HepG2 (cell line): ENCODE measurements around the gene DCTN3. TPM values are rescaled to one million over a fixed set of nuclear protein-coding genes. Genes with fewer than 3 reads are reported as not detected.

Source experiments
- ATF7-NPFF ChIP-seq: sonication (generic); formaldehyde crosslinking; IDR thresholded peaks from 2 replicates; pipeline ENCODE4 v1.8.1; 2023; ENCODE audit warnings: mild to moderate bottlenecking, low read depth, missing genetic modification reagents, moderate library complexity
- CBFB ChIP-seq: sonication (generic); formaldehyde crosslinking; IDR thresholded peaks from 2 replicates; pipeline ENCODE4 v1.4.0; 2020; ENCODE audit warnings: missing genetic modification reagents
- CCDC6 ChIP-seq: sonication (generic); formaldehyde crosslinking; IDR thresholded peaks from 2 replicates; pipeline ENCODE4 v1.8.1; 2022; ENCODE audit warnings: mild to moderate bottlenecking, missing genetic modification reagents, moderate library complexity
- FOXP4 ChIP-seq: sonication (generic); formaldehyde crosslinking; IDR thresholded peaks from 2 replicates; pipeline ENCODE4 v1.4.0; 2020; ENCODE audit warnings: missing genetic modification reagents
- HIVEP1 ChIP-seq: sonication (generic); formaldehyde crosslinking; IDR thresholded peaks from 2 replicates; pipeline ENCODE4 v1.4.0; 2020; ENCODE audit warnings: mild to moderate bottlenecking, missing genetic modification reagents
- HNF4G ChIP-seq, 2 experiments: sonication (generic) in 1 of 2; formaldehyde crosslinking in 1 of 2; IDR thresholded peaks; 2 replicates each; pipeline versions ENCODE4 v1.4.0 to v1.6.1; 2011 to 2020; ENCODE audit warnings: borderline replicate concordance in 2 of 2, low read depth in 2 of 2, mild to moderate bottlenecking in 2 of 2, low read length in 1 of 2, missing genetic modification reagents in 1 of 2, moderate library complexity in 1 of 2
- HOXA7 ChIP-seq: sonication (generic); formaldehyde crosslinking; IDR thresholded peaks from 2 replicates; pipeline ENCODE4 v1.8.1; 2022; ENCODE audit warnings: mild to moderate bottlenecking, missing genetic modification reagents, moderate library complexity
- REST ChIP-seq, 2 experiments: IDR thresholded peaks; 2 replicates each; pipeline ENCODE4 v1.6.1; 2011 to 2012; ENCODE audit warnings: low read length in 2 of 2, borderline replicate concordance in 1 of 2, low read depth in 1 of 2, mild to moderate bottlenecking in 1 of 2, moderate library complexity in 1 of 2
- SIN3A ChIP-seq: IDR thresholded peaks from 2 replicates; pipeline ENCODE4 v1.6.1; 2011; ENCODE audit warnings: low read depth, mild to moderate bottlenecking, control low read depth, low read length, borderline replicate concordance
- YEATS4 ChIP-seq: sonication (generic); formaldehyde crosslinking; IDR thresholded peaks from 2 replicates; pipeline ENCODE4 v1.4.0; 2020; ENCODE audit warnings: missing genetic modification reagents, borderline replicate concordance
- ZNF142 ChIP-seq: sonication (generic); formaldehyde crosslinking; IDR thresholded peaks from 2 replicates; pipeline ENCODE4 v1.4.0; 2020; ENCODE audit warnings: missing genetic modification reagents
- ZNF329 ChIP-seq: sonication (generic); formaldehyde crosslinking; IDR thresholded peaks from 2 replicates; pipeline ENCODE4 v1.9.0; 2021; ENCODE audit warnings: low read depth, mild to moderate bottlenecking, missing genetic modification reagents
- ZNF768 ChIP-seq: sonication (generic); formaldehyde crosslinking; IDR thresholded peaks from 2 replicates; pipeline ENCODE4 v1.4.0; 2020; ENCODE audit warnings: missing genetic modification reagents
- ZNF777 ChIP-seq: sonication (generic); formaldehyde crosslinking; IDR thresholded peaks from 2 replicates; pipeline ENCODE4 v1.4.0; 2020; ENCODE audit warnings: missing genetic modification reagents
- ZNF83 ChIP-seq: sonication (generic); formaldehyde crosslinking; IDR thresholded peaks from 2 replicates; pipeline ENCODE4 v1.4.0; 2020; ENCODE audit warnings: missing genetic modification reagents, mild to moderate bottlenecking, borderline replicate concordance
- polyA plus RNA-seq, 8 experiments: library from polyadenylated mRNA; depleted of rRNA in 3 of 8; stranded (reverse) in 7 of 8; unstranded in 1 of 8; fragments of >200 nt; fragmentation: Illumina TruSeq in 4 of 8; extraction: Trizol in 4 of 8; gene quantifications; 2 replicates each; pipeline versions ENCODE4 v1.2.1 to v1.2.3, GENCODE V29; 2011 to 2016; ENCODE audit warnings: low read depth in 4 of 8, missing spikeins in 1 of 8, mixed read lengths in 1 of 8; ENCODE audit not compliant: insufficient read depth in 1 of 8
- total RNA-seq, 5 experiments: library from RNA; depleted of rRNA; stranded (reverse); fragments of >200 nt; fragmentation: Illumina TruSeq; extraction: Trizol; gene quantifications; 2 replicates each; pipeline ENCODE4 v1.2.3, GENCODE V29; 2016; ENCODE audit warnings: low read depth in 1 of 5

Gene DCTN3
- total and polyA plus RNA-seq, 2 of the 13 experiments (the other 11 are each of a cell fraction or from before 2014, with no cell fraction given) = 27.4 to 34.5 TPM

- TF ChIP-seq SIN3A = peak; percentile 73; the same call in 1 of the 2 replicates
- TF ChIP-seq FOXP4 (CRISPR knock-in tag) = peak; percentile 33; the same call in 1 of the 2 replicates
- TF ChIP-seq ZNF83 = no peak
- TF ChIP-seq HOXA7 (CRISPR knock-in tag) = no peak
- no peak for TF ChIP-seq ZNF768
- TF ChIP-seq ATF7-NPFF (CRISPR knock-in tag) = peak; percentile 94
- peak; percentile 74 for TF ChIP-seq ZNF777 (CRISPR knock-in tag)
- TF ChIP-seq CCDC6 (CRISPR knock-in tag) = peak; percentile 81
- TF ChIP-seq ZNF142 = peak; percentile 85
- TF ChIP-seq YEATS4 = peak; percentile 86
- peak; percentile 55 for TF ChIP-seq HIVEP1 (CRISPR knock-in tag)
- 0 out of 2 replicates have a peak, but pooled peaks have one; percentile 36 for TF ChIP-seq CBFB (CRISPR knock-in tag)
- TF ChIP-seq HNF4G (IDR thresholded peaks at IDR 0.05; ENCODE audit: borderline replicate concordance, low read depth, low read length) = no peak
- TF ChIP-seq HNF4G (CRISPR knock-in tag; IDR thresholded peaks at IDR 0.05; ENCODE audit: borderline replicate concordance, low read depth) = peak; percentile 71; the same call in 1 of the 2 replicates
- peak; percentile 96 for TF ChIP-seq ZNF329 (CRISPR knock-in tag)
- TF ChIP-seq REST (IDR thresholded peaks at IDR 0.05; ENCODE audit: borderline replicate concordance in 1 of 2, low read depth in 1 of 2, low read length in 2 of 2) = no peak
Observed at GRCh38 chr9:34637356-34638137, 17.3 kb upstream of the DCTN3 start, which contains the start of gene SIGMAR1 (continued).
